Measurements from ENCODE around the gene SYCE3. TPM values are rescaled to one million over a fixed set of nuclear protein-coding genes. Genes with fewer than 3 reads are reported as not detected.

The SYCE3 gene
- total and polyA plus RNA-seq, 2 donors (not counting 3 experiments of a cell fraction or from before 2014, with no cell fraction given): not detected

GRCh38 chr22:50606946-50607658, 44.4 kb upstream of the SYCE3 start:
- Histone ChIP-seq H3K9ac (replicated peaks; ENCODE audit: extremely low read depth, insufficient read depth, low read length) (no peak overlapping the region), H3K4me1 (ENCODE audit: control insufficient read depth, extremely low read depth, insufficient read depth, low read length) (no peaks in the 10 kb centered on the region), H3K27me3 (ENCODE audit: control insufficient read depth in 2 of 2, insufficient read depth in 2 of 2, low read length in 2 of 2) (peaks cover 23 to 29% of the 10 kb centered on the region in 2 experiments), H3K4me2 (ENCODE audit: insufficient read depth, low read length) (no peak overlapping the region), H3K27ac (ENCODE audit: insufficient read depth, low read depth, low read length) (no peak overlapping the region), H2AFZ (ENCODE audit: low read depth, low read length) (no peak overlapping the region), H3K9me1 (replicated peaks; ENCODE audit: control insufficient read depth, extremely low read depth, insufficient read depth, low read length) (no peaks in the 10 kb centered on the region), H3K79me2 (ENCODE audit: control insufficient read depth, insufficient read depth, low read length) (no peaks in the 10 kb centered on the region), H4K20me1 (replicated peaks; ENCODE audit: control insufficient read depth, extremely low read depth, insufficient read depth, low read length) (no peaks in the 10 kb centered on the region), H3K9me3 (replicated peaks; ENCODE audit: control insufficient read depth, insufficient read depth, low read length) (no peaks in the 10 kb centered on the region), H3K4me3 (replicated peaks in 1 of 3; ENCODE audit: insufficient read depth in 1 of 3, low read depth in 1 of 3, low read length in 3 of 3) (no peak overlapping the region), H3K36me3 (ENCODE audit: control insufficient read depth in 2 of 2, extremely low read depth in 1 of 2, insufficient read depth in 2 of 2, low read length in 2 of 2) (no peaks in the 10 kb centered on the region)
- BruUV-seq (replicated peaks): no TSS peak
- FAIRE-seq (no peak), DNase-seq (ENCODE audit: low read depth, low spot score) (no peak)
- intact Hi-C loops (cut with micrococcal nuclease) (no loop called here), dilution Hi-C loops (cut with MboI; ENCODE audit: extremely low pct_ligation_motif_present, low sequenced_read_pairs) (no loop called here)
- no peak for TF ChIP-seq EZH2 (IDR thresholded peaks at IDR 0.05; ENCODE audit: borderline replicate concordance, low read depth, low read length, severe bottlenecking)
- TF ChIP-seq GATA2 (IDR thresholded peaks at IDR 0.05; ENCODE audit: insufficient read depth, insufficient read length, low read depth, low read length): no peak
- TF ChIP-seq CTCF (IDR thresholded peaks at IDR 0.05; ENCODE audit: extremely low read depth in 1 of 2, insufficient read depth in 1 of 2, low read depth in 1 of 2, low read length in 2 of 2): no peak
- no peak for TF ChIP-seq MAX (IDR thresholded peaks at IDR 0.05; ENCODE audit: insufficient read depth, insufficient read length)
- no peak for TF ChIP-seq MYC (IDR thresholded peaks at IDR 0.05; ENCODE audit: low read depth, low read length)
- no peak for TF ChIP-seq POLR2AphosphoS5 (IDR thresholded peaks at IDR 0.05; ENCODE audit: insufficient read depth, low read depth, low read length)
- TF ChIP-seq FOS (IDR thresholded peaks at IDR 0.05; ENCODE audit: borderline replicate concordance, insufficient read depth, low read length): no peak
- TF ChIP-seq JUN (IDR thresholded peaks at IDR 0.05; ENCODE audit: borderline replicate concordance, insufficient read depth, insufficient read length, low read depth): no peak
- ChIA-PET CTCF (interaction anchor here (1.4 to 3.0 kb wide), 2 partner anchors 14 to 31 kb away, joined by 5 to 18 read pairs; no protein-coding TSS in a partner anchor), POLR2A (no interaction called here)
